Purkinje cell (primary cell): ENCODE results near the gene RMND1. TPM values are rescaled to one million over a fixed set of nuclear protein-coding genes. Genes with fewer than 3 reads are reported as not detected.

ENCODE experiments used
- polyA plus RNA-seq: library from polyadenylated mRNA; unstranded; fragments of >200 nt; fragmentation: Nextera tagmentation; gene quantifications from 2 replicates; pipeline ENCODE4 v1.2.1, GENCODE V29; 2014

RMND1 gene
- polyA plus RNA-seq = 9.4 and 23.7 TPM in 2 replicates

GRCh38 chr6:151451950-151452749 is at the start of gene RMND1:
Gene RMND1, minus strand, starts transcription at chr6:151452126. Its CDS starts 6,315 bp downstream, at chr6:151445811.

GRCh38 chr6:151493804-151494234 is 41.9 kb upstream of the RMND1 start, which contains the start of gene CCDC170:
Gene CCDC170, plus strand, starts transcription at chr6:151494017. Its CDS starts 112 bp downstream, at chr6:151494129.

GRCh38 chr6:151391471-151392413 is 60.2 kb downstream of the RMND1 start, which contains the start of gene ZBTB2:
Gene ZBTB2, minus strand, starts transcription at chr6:151391559. Its CDS starts 17,922 bp downstream, at chr6:151373637.

Other genes starting within 250 kb of the RMND1 start
- 49.5 and 50.5 TPM in 2 replicates for gene AKAP12, start 212.2 kb downstream of the RMND1 start, polyA plus RNA-seq
- 1.4 and 2.1 TPM in 2 replicates for gene ZBTB2, start 60.6 kb downstream of the RMND1 start, polyA plus RNA-seq
- gene CCDC170, start 41.9 kb upstream of the RMND1 start, polyA plus RNA-seq = 1.3 TPM in 2 replicates